Inferior parietal cortex (tissue), 1 donor: ENCODE results near the gene CHMP3.

Experiments used
- DNase-seq: peaks from one replicate; pipeline ENCODE4 v3.0.0-alpha.2; 2016; ENCODE audit errors: extremely low spot score

Gene CHMP3

GRCh38 chr2:86470890-86471289 lies 92.4 kb downstream of the CHMP3 start:
- no peak for DNase-seq

- DNase-seq, result no peak
These were observed 94.8 kb downstream of the CHMP3 start for GRCh38 chr2:86468162-86469033.

GRCh38 chr2:86466306-86466705 lies 96.9 kb downstream of the CHMP3 start:
- DNase-seq, result no peak

- DNase-seq, result no peak
These were observed 98.6 kb downstream of the CHMP3 start for GRCh38 chr2:86464652-86465051.

- no peak for DNase-seq
These were observed 102.0 kb downstream of the CHMP3 start for GRCh38 chr2:86461042-86461743.

GRCh38 chr2:86455181-86455580 lies 108.1 kb downstream of the CHMP3 start:
- no peak for DNase-seq

- no peak for DNase-seq
These were observed 109.0 kb downstream of the CHMP3 start for GRCh38 chr2:86454238-86454637.

- DNase-seq, result peak; percentile 77
These were observed 109.4 kb downstream of the CHMP3 start for GRCh38 chr2:86453836-86454235.
